ENCODE measurements around the gene OR4D2. TPM values are rescaled to one million over a fixed set of nuclear protein-coding genes. Genes with fewer than 3 reads are reported as not detected.

Gene OR4D2
- total and polyA plus RNA-seq, 2 of the 13 experiments (the other 11 are each of a cell fraction or from before 2014, with no cell fraction given) = not detected

DNA sequence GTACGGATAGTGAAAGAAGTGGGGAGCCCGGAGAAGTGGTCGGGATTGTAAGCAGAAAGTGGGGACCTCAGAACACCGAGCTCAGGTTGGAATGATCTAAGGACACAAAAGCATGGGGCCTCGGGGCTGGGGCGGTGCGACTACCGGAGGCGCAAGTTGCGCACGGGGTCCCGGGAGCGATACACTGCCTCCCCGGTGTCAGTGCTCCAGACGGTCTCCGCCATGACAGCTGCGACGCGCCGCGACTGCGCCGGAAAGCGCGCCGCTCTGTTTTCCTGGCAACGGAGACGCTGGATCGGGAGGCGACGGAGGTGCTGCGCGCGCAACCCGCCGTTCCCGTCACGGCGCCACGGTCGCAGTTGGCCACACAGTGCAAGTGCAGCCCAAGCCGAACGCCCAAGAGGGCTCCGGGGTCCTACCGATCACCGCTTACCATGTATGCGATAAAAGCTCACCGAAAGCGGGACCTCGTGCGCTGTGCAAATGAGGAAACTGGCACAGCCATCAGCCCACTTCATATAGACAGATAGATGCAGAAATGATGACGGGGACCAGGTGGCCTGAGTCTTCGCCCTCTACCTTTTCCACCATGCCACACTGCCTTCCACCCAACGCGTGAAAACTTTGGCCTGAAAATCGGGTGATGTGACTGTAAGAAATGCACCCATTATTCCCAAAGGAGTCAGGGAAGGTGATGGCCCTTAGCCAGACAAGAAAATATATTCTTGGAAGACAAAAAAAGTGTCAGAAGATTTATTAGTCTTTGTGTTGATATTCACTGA is 52.4 kb downstream of the OR4D2 start, which contains the start of gene MKS1 (continued):
- TF ChIP-seq NFKB2 (CRISPR knock-in tag; IDR thresholded peaks at IDR 0.05; ENCODE audit: borderline replicate concordance) (peak; percentile 97), DZIP1 (CRISPR knock-in tag; IDR thresholded peaks at IDR 0.05) (peak; percentile 50; the same call in 1 of the 2 replicates), ZNF766 (CRISPR knock-in tag; IDR thresholded peaks at IDR 0.05; ENCODE audit: borderline replicate concordance) (peak; percentile 92; the same call in 1 of the 2 replicates), RFXAP (CRISPR knock-in tag; IDR thresholded peaks at IDR 0.05; ENCODE audit: borderline replicate concordance) (peak; percentile 88), HOXA3 (CRISPR knock-in tag; IDR thresholded peaks at IDR 0.05) (peak; percentile 97), NR0B2 (CRISPR knock-in tag; IDR thresholded peaks at IDR 0.05) (peak; percentile 82), KLF12 (CRISPR knock-in tag; IDR thresholded peaks at IDR 0.05; ENCODE audit: borderline replicate concordance) (peak; percentile 88; the same call in 1 of the 2 replicates), MED1 (CRISPR knock-in tag; IDR thresholded peaks at IDR 0.05) (peak; percentile 77), IRF1 (CRISPR knock-in tag; IDR thresholded peaks at IDR 0.05; ENCODE audit: low read depth) (no peak), HMGA1 (CRISPR knock-in tag; conservative IDR thresholded peaks at IDR 0.05) (no peak), SP140L (CRISPR knock-in tag; IDR thresholded peaks at IDR 0.05; ENCODE audit: borderline replicate concordance) (no peak), ZZZ3 (CRISPR knock-in tag; IDR thresholded peaks at IDR 0.05; ENCODE audit: borderline replicate concordance) (no peak; the same call in 1 of the 2 replicates), SOX6 (IDR thresholded peaks at IDR 0.05) (no peak), SOX6 (CRISPR knock-in tag; IDR thresholded peaks at IDR 0.05) (peak; percentile 62), SPEN (CRISPR knock-in tag; IDR thresholded peaks at IDR 0.05; ENCODE audit: low read depth) (peak; percentile 91), KDM5A (IDR thresholded peaks at IDR 0.05; ENCODE audit: borderline replicate concordance, low read length) (peak; percentile 75), ZBTB2 (CRISPR knock-in tag; IDR thresholded peaks at IDR 0.05; ENCODE audit: low read depth) (peak; percentile 52; the same call in 1 of the 2 replicates), ZNF484 (CRISPR knock-in tag; IDR thresholded peaks at IDR 0.05; ENCODE audit: borderline replicate concordance, low read depth) (no peak), ZFP36L2 (CRISPR knock-in tag; IDR thresholded peaks at IDR 0.05) (no peak; the same call in 1 of the 2 replicates)
- TF ChIP-seq, protein P1, sequence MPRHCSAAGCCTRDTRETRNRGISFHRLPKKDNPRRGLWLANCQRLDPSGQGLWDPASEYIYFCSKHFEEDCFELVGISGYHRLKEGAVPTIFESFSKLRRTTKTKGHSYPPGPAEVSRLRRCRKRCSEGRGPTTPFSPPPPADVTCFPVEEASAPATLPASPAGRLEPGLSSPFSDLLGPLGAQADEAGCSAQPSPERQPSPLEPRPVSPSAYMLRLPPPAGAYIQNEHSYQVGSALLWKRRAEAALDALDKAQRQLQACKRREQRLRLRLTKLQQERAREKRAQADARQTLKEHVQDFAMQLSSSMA (CRISPR knock-in tag; IDR thresholded peaks at IDR 0.05) = peak; percentile 73; the same call in 1 of the 2 replicates
- TF ChIP-seq, protein P2, sequence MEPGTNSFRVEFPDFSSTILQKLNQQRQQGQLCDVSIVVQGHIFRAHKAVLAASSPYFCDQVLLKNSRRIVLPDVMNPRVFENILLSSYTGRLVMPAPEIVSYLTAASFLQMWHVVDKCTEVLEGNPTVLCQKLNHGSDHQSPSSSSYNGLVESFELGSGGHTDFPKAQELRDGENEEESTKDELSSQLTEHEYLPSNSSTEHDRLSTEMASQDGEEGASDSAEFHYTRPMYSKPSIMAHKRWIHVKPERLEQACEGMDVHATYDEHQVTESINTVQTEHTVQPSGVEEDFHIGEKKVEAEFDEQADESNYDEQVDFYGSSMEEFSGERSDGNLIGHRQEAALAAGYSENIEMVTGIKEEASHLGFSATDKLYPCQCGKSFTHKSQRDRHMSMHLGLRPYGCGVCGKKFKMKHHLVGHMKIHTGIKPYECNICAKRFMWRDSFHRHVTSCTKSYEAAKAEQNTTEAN (CRISPR knock-in tag; conservative IDR thresholded peaks at IDR 0.05) = peak; percentile 28; the same call in 1 of the 2 replicates

Measured in HepG2 (cell line).